Measurements from ENCODE around the gene TMC3.

DNA sequence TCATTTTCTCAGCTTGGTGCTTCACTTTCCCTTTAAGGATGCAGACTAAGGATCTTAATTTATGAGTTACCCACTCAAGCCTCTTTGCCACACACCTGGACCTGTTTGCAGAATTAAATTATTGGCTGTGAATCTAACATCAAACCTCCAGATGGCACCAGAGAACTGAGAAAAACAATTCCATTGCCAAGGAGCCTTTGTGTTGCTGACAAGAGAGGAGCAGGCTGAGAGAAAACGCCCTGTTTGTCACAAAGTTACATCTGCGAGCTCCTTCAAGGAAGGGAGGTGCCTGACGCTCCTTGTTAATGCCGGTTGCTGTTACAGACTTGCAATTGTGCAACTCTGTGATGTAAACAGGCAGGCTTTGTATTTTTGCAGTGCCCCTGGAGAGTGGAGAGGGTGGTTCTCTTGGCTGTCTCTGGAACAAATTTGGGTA, 36.3 kb upstream of the TMC3 start:
- TF ChIP-seq, protein P1, sequence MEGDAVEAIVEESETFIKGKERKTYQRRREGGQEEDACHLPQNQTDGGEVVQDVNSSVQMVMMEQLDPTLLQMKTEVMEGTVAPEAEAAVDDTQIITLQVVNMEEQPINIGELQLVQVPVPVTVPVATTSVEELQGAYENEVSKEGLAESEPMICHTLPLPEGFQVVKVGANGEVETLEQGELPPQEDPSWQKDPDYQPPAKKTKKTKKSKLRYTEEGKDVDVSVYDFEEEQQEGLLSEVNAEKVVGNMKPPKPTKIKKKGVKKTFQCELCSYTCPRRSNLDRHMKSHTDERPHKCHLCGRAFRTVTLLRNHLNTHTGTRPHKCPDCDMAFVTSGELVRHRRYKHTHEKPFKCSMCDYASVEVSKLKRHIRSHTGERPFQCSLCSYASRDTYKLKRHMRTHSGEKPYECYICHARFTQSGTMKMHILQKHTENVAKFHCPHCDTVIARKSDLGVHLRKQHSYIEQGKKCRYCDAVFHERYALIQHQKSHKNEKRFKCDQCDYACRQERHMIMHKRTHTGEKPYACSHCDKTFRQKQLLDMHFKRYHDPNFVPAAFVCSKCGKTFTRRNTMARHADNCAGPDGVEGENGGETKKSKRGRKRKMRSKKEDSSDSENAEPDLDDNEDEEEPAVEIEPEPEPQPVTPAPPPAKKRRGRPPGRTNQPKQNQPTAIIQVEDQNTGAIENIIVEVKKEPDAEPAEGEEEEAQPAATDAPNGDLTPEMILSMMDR (IDR thresholded peaks at IDR 0.05) = peak; percentile 76
- TF ChIP-seq EZH2 (IDR thresholded peaks at IDR 0.05) (no peak), EZH2phosphoT487 (IDR thresholded peaks at IDR 0.05) (no peak)

Measured in neural progenitor cell (in vitro differentiated cells).